Sigmoid colon (tissue), 7 donors: ENCODE results near the gene MYL6. TPM values are rescaled to one million over a fixed set of nuclear protein-coding genes. Genes with fewer than 3 reads are reported as not detected.
"Not testable (repeated sequence)": the region's sequence is repeated elsewhere in the genome, so short reads cannot be mapped to it uniquely, and the experiment has no call there.

ENCODE experiments used
- DNase-seq: peaks from one replicate; pipeline ENCODE4 v3.0.0-alpha.2; 2019
- H3K27ac ChIP-seq, 4 donors: fragments of 200-600 bp; sonication (generic); one replicate each; pipeline ENCODE4 v1.5.1; 2016 to 2019; ENCODE audit warnings: mild to moderate bottlenecking in 1 of 4
- H3K27me3 ChIP-seq, 3 donors: fragments of 200-600 bp; sonication (generic); one replicate each; pipeline ENCODE4 v1.5.1; 2019; ENCODE audit warnings: mild to moderate bottlenecking in 1 of 3
- H3K36me3 ChIP-seq, 4 donors: fragments of 200-600 bp; sonication (generic); one replicate each; pipeline ENCODE4 v1.5.1; 2016 to 2019
- H3K4me1 ChIP-seq, 4 donors: fragments of 200-600 bp; sonication (generic); one replicate each; pipeline ENCODE4 v1.5.1; 2017 to 2019
- H3K4me3 ChIP-seq, 4 donors: fragments of 200-600 bp; sonication (generic); one replicate each; pipeline ENCODE4 v1.5.1; 2017 to 2019; ENCODE audit warnings: mild to moderate bottlenecking in 2 of 4, moderate library complexity in 1 of 4
- H3K9me3 ChIP-seq, 4 donors: fragments of 200-600 bp in 3 of 4; sonication (generic) in 3 of 4; one replicate each; pipeline versions ENCODE4 v1.5.1 to v1.6.1; 2013 to 2019
- EP300 ChIP-seq, 4 donors: sonication (generic); formaldehyde crosslinking; IDR thresholded peaks; one replicate each; pipeline ENCODE4 v1.6.1; 2017; ENCODE audit warnings: antibody characterized with exemption in 4 of 4
- POLR2A ChIP-seq, 2 donors: fragments of 450-650 bp; IDR thresholded peaks; one replicate each; pipeline ENCODE4 v1.6.1; 2016; ENCODE audit warnings: antibody characterized with exemption in 2 of 2, mild to moderate bottlenecking in 2 of 2, moderate library complexity in 2 of 2
- POLR2AphosphoS5 ChIP-seq, 4 donors: sonication (generic); formaldehyde crosslinking; IDR thresholded peaks; one replicate each; pipeline ENCODE4 v1.6.1; 2017; ENCODE audit warnings: antibody characterized with exemption in 4 of 4
- WGBS, 2 donors: extraction: QIAGEN DNeasy Blood & Tissue Kit; methylation state at CpG; one replicate each; pipeline ENCODE4 v1.1.7; 2013; 5-methylcytosine and 5-hydroxymethylcytosine counted together
- intact Hi-C: fragments of 100-400 bp; cut with DNase I; formaldehyde crosslinking; loops from one replicate; pipeline ENCODE4 v1.15.1; 2023
- polyA plus RNA-seq, 3 donors: library from polyadenylated mRNA; stranded (reverse); fragments of 200-250 nt; gene quantifications; one replicate each; pipeline ENCODE4 v1.2.3, GENCODE V29; 2013
- total RNA-seq, 4 donors: library from RNA; depleted of rRNA; stranded (reverse); fragments of >200 nt; gene quantifications; one replicate each; pipeline ENCODE4 v1.1.0, GENCODE V29; 2016
- TF ChIP-seq, protein P1 (sequence below), 4 experiments: fragments of 450-650 bp in 3 of 4; fragments of 200-600 bp in 1 of 4; IDR thresholded peaks; one replicate each; pipeline ENCODE4 v1.5.1; 2016 to 2019; ENCODE audit warnings: antibody characterized with exemption in 4 of 4, mild to moderate bottlenecking in 3 of 4, moderate library complexity in 2 of 4
- donor health status: healthy with polysubstance abuse.
- donor health status: Bipolar disorder and iron deficiency.
- donor health status: healthy.

MYL6 gene
- total and polyA plus RNA-seq, 7 donors = 3,150 to 9,553 (median 7,537) TPM

DNA sequence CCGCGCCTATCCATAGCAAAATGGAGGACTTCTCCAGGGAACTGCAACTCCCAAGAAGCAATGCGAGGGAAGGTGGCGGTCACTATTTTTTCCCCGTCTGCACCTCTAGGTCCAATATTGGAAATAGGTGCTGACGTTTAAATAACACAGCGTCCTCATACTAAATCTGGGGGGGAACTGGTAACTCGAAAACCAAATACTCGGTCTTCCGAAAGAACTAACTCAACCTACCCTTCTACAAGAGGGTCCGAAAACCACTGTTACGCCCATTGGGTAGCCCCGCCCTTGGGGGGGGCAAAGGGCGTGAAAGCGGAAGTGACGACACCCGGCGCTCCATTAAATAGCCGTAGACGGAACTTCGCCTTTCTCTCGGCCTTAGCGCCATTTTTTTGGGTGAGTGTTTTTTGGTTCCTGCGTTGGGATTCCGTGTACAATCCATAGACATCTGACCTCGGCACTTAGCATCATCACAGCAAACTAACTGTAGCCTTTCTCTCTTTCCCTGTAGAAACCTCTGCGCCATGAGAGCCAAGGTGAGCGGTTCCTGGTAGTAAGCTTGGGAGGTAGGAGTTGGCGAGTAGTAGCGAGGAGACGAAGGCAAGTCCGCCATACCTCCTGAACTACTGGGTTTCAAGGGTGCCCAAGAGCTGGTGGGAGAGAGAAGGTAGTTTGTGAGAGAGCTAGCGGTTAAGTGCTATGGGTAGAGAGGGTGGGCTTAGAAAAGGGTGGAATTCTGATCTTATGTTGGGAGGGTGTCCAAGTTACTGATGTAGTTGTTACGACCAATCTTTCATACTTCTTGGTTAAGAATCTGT, 41.7 kb upstream of the MYL6 start, which contains the start of gene RPL41:
RPL41 (plus strand) TSS at position 367 of the 815 bp plus-strand sequence.
- Histone ChIP-seq H3K27ac (peak within 1 kb of the TSS; percentile 87 to 98 (median 94)), H3K27me3 (no peaks in the 10 kb centered on the region), H3K4me3 (peak within 1 kb of the TSS; percentile 59 to 88 (median 64)), H3K4me1 (peaks cover 0 to 36% (median 24%) of the 10 kb centered on the region in 4 donors), H3K36me3 (peaks cover 15 to 41% (median 29%) of the 10 kb centered on the region in 4 donors), H3K9me3 (no peaks in the 10 kb centered on the region)
- WGBS, 2 donors = 0% methylated on average over 34 of the region's 34 CpGs
- DNase-seq = peak; percentile 98
- peak; percentile 99 for TF ChIP-seq POLR2A (IDR thresholded peaks at IDR 0.05)
- TF ChIP-seq EP300 (IDR thresholded peaks at IDR 0.05) = no peak
- TF ChIP-seq POLR2AphosphoS5 (IDR thresholded peaks at IDR 0.05) = peak; percentile 100
- intact Hi-C loops = loop anchor here (5.0 kb wide), 1 partner anchor 1406 kb away; the partner anchor contains the start of genes DDIT3 and MBD6

DNA sequence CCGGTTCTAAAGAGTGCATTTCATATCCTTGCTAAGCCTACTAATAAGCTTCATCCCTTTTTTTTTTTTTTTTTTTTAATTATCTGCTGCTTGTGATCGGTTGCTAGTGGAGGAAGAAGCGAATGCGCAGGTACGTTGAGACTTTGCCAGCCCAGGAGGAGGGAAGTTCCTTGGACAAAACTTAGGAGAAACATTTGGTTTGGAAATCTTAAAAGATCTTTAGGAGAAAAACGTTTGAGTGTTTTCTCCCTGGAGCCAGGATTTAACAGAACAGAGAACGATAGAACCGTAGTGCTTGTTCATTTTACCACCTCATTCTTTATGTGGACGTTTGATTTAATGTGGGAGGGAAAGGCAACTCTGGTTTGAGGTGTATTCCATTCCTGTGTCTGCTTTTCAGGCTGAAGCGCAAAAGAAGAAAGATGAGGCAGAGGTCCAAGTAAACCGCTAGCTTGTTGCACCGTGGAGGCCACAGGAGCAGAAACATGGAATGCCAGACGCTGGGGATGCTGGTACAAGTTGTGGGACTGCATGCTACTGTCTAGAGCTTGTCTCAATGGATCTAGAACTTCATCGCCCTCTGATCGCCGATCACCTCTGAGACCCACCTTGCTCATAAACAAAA, 41.0 kb upstream of the MYL6 start:
- DNase-seq, H3K9me3 ChIP-seq, H3K27me3 ChIP-seq: not testable (repeated sequence)
- Histone ChIP-seq H3K36me3 (peaks cover 17 to 41% (median 25%) of the 10 kb centered on the region in 4 donors), H3K4me1 (peaks cover 0 to 39% (median 26%) of the 10 kb centered on the region in 4 donors), H3K4me3 (peak overlapping the region; percentile 59 to 88 (median 64)), H3K27ac (peak overlapping the region; percentile 87 to 98 (median 94))
- WGBS, 2 donors = 0 to 5% methylated on average over 12 of the region's 16 CpGs
- intact Hi-C loops = loop anchor here (5.0 kb wide), 1 partner anchor 1405 kb away; the partner anchor contains the start of genes DDIT3 and MBD6

DNA sequence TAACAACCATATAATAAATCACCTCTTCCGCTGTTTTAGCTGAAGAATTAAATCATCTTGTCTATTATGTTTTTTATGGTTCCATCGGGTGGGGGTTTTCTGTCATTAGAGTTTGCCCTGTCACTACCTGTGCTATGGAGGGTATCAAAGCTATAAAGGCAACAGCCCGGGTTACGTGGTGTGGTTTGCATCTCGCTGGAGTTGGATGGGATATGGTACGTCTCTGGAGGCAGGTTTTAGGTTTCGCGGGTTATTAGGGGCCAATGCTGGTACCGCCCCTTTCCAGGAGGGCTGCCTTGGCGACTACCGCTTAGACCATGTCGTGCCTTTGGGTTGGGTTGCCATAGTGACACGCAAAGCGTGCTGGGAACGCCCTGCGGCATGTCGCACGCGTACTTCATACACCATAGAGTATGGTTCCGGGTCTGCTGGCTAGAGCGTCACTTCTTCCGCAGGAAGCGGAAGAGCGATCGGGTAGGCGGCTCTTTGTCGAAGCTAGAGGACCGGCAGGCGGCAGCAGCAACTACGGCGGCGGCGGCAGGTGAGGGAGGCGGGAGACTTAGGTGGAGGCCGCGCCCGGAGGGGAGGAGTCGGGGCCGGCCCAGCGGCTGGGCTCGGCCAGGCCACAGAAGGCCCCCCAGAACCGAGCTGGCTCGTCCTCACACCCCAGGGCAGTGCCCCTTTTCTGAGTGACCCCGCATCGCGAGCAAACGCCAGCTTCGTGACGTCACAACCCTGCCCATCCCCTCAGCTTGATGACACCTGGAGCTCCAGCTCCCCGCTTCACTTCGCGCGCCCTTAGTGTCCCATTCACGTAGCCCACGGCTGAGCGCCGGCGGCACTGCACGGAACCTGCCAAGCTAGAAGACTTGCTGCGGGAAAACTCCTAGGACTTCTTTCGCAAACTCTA, 40.1 kb upstream of the MYL6 start, which contains the start of gene ZC3H10:
ZC3H10 (plus strand) TSS at position 489 of the 910 bp plus-strand sequence. CDS start 2,297 bp downstream, outside the sequence.
- Histone ChIP-seq H3K9me3 (no peaks in the 10 kb centered on the region), H3K4me1 (peaks cover 0 to 46% (median 30%) of the 10 kb centered on the region in 4 donors), H3K4me3 (peak within 1 kb of the TSS; percentile 59 to 88 (median 68)), H3K36me3 (peaks cover 10 to 34% (median 17%) of the 10 kb centered on the region in 4 donors), H3K27ac (peak within 1 kb of the TSS; percentile 87 to 98 (median 94)), H3K27me3 (no peaks in the 10 kb centered on the region)
- 0% methylated on average over 61 of the region's 61 CpGs for WGBS, 2 donors
- intact Hi-C loops = loop anchor here (2.0 to 5.0 kb wide), 3 partner anchors 41 to 1404 kb away; partner anchors contain the start of genes DDIT3, MBD6, MYL6 and NABP2
- DNase-seq = peak; percentile 99
- TF ChIP-seq POLR2AphosphoS5 (IDR thresholded peaks at IDR 0.05) (peak; percentile 95 to 97 (median 96)), POLR2A (IDR thresholded peaks at IDR 0.05) (peak; percentile 88 to 91), EP300 (IDR thresholded peaks at IDR 0.05) (peak in 2 of 4 donors; percentile 2 to 85)
- TF ChIP-seq, protein P1, sequence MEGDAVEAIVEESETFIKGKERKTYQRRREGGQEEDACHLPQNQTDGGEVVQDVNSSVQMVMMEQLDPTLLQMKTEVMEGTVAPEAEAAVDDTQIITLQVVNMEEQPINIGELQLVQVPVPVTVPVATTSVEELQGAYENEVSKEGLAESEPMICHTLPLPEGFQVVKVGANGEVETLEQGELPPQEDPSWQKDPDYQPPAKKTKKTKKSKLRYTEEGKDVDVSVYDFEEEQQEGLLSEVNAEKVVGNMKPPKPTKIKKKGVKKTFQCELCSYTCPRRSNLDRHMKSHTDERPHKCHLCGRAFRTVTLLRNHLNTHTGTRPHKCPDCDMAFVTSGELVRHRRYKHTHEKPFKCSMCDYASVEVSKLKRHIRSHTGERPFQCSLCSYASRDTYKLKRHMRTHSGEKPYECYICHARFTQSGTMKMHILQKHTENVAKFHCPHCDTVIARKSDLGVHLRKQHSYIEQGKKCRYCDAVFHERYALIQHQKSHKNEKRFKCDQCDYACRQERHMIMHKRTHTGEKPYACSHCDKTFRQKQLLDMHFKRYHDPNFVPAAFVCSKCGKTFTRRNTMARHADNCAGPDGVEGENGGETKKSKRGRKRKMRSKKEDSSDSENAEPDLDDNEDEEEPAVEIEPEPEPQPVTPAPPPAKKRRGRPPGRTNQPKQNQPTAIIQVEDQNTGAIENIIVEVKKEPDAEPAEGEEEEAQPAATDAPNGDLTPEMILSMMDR (IDR thresholded peaks at IDR 0.05) = peak in 3 of 4 experiments; percentile 30 to 33 (median 32)

DNA sequence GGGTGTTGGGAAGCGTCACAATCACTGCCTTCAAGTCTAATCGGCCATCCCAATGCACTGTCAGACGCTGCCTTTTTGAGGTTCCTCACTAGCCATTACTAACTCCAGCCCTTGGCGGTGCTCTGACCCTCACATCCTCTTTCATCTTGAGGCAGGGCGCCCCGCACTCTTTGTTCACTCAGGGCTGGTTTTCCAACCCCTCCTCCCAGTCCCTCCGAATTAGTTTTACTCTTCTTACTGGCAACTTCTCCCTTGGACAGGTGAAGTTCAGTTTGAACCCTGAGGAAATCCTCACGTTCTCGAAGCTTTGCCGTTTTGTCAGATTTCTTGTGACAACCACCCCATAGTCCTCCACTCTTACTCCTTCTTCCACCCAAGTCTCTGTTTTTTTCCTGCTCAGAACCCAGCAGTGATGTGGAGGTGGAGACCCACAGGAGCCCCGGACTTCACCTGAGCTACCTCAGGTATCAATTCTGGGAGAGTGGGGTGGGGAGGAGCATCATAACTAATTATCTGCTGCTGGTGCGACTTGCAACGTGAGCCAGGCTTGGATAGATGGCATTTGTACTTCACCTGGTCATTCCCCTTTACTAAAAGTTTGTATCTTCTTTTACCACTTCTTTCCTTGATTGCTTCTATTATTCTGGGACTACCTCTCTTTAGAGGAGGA, 39.3 kb upstream of the MYL6 start:
- peaks cover 10 to 26% (median 13%) of the 10 kb centered on the region in 4 donors for H3K36me3 ChIP-seq
- 3 to 7% methylated on average over 13 of the region's 13 CpGs for WGBS, 2 donors
- TF ChIP-seq, protein P1 (IDR thresholded peaks at IDR 0.05) = no peak
- TF ChIP-seq POLR2AphosphoS5 (IDR thresholded peaks at IDR 0.05) = no peak
- TF ChIP-seq POLR2A (IDR thresholded peaks at IDR 0.05) = no peak
- TF ChIP-seq EP300 (IDR thresholded peaks at IDR 0.05) = no peak
- H3K4me3 ChIP-seq = peak overlapping the region; percentile 59 to 88 (median 68)
- peaks cover 0 to 46% (median 30%) of the 10 kb centered on the region in 4 donors for H3K4me1 ChIP-seq
- no peaks in the 10 kb centered on the region for H3K9me3 ChIP-seq
- peak overlapping the region; percentile 87 to 98 (median 94) for H3K27ac ChIP-seq
- no peaks in the 10 kb centered on the region for H3K27me3 ChIP-seq
- intact Hi-C loops = loop anchor here (1.0 to 5.0 kb wide), 4 partner anchors 40 to 1403 kb away; partner anchors contain the start of genes DDIT3, MBD6, MYL6 and NABP2
- DNase-seq = no peak
